Colonic mucosa (tissue), 4 donors: ENCODE data around the gene MAGEA6. TPM values are rescaled to one million over a fixed set of nuclear protein-coding genes. Genes with fewer than 3 reads are reported as not detected.
"Not testable (repeated sequence)": the region's sequence is repeated elsewhere in the genome, so short reads cannot be mapped to it uniquely, and the experiment has no call there.

Experiments
- DNase-seq: peaks from one replicate; pipeline ENCODE4 v3.0.0-alpha.2; 2020
- H3K27ac ChIP-seq: fragments of 200-600 bp; one replicate; pipeline ENCODE4 v1.8.0; 2021
- H3K27me3 ChIP-seq: fragments of 200-600 bp; one replicate; pipeline ENCODE4 v1.8.0; 2021
- H3K36me3 ChIP-seq: fragments of 200-600 bp; one replicate; pipeline ENCODE4 v1.8.0; 2021
- H3K4me1 ChIP-seq: fragments of 200-600 bp; one replicate; pipeline ENCODE4 v1.8.0; 2021; ENCODE audit warnings: mild to moderate bottlenecking
- H3K4me3 ChIP-seq: fragments of 200-600 bp; one replicate; pipeline ENCODE4 v1.8.0; 2021
- H3K9ac ChIP-seq, 2 donors: one replicate each; pipeline ENCODE4 v1.7.0; 2013; ENCODE audit warnings: control low read depth in 2 of 2, low read depth in 2 of 2, low read length in 2 of 2
- H3K9me3 ChIP-seq: fragments of 200-600 bp; one replicate; pipeline ENCODE4 v1.8.0; 2021
- CTCF ChIP-seq: fragments of 200-600 bp; IDR thresholded peaks from one replicate; pipeline ENCODE4 v1.8.0; 2022; ENCODE audit warnings: antibody characterized with exemption, mild to moderate bottlenecking
- intact Hi-C: fragments of 100-400 bp; cut with DNase I; formaldehyde crosslinking; loops from one replicate; pipeline ENCODE4 v1.14.1; 2022
- total RNA-seq, 2 donors: library from RNA; stranded (reverse); fragmentation: NEBNext Ultra II Directional in 1 of 2; extraction: Animal tissue kit (Norgen Biotek cat#: 25700) in 1 of 2; gene quantifications; one replicate each; pipeline ENCODE4 v1.2.1, GENCODE V29; 2021
- donor health status: healthy.
- donor health status: DM: no; HTN: no; CAD: no.
- donor health status: DM: no; HTN: no; CAD: no.

The MAGEA6 gene
- total RNA-seq, 2 donors from 2014 or later, result 0.32 TPM; not detected in 1

- Histone ChIP-seq H3K4me3 (no peak overlapping the region), H3K27ac (no peak overlapping the region), H3K9ac (no peak overlapping the region), H3K36me3 (no peaks in the 10 kb centered on the region), H3K4me1 (no peaks in the 10 kb centered on the region), H3K27me3 (no peaks in the 10 kb centered on the region), H3K9me3 (no peaks in the 10 kb centered on the region)
- intact Hi-C loops, result no loop called here
- TF ChIP-seq CTCF, result no peak
- DNase-seq, result no peak
These were observed 40.9 kb upstream of the MAGEA6 start for GRCh38 chrX:152810403-152810802.

GRCh38 chrX:152806035-152806434 lies 36.5 kb upstream of the MAGEA6 start:
- intact Hi-C loops, result no loop called here
- H3K27me3 ChIP-seq, result no peaks in the 10 kb centered on the region
- H3K4me1 ChIP-seq, result no peaks in the 10 kb centered on the region
- no peak for TF ChIP-seq CTCF
- no peaks in the 10 kb centered on the region for H3K9me3 ChIP-seq
- H3K4me3 ChIP-seq, result no peak overlapping the region
- H3K27ac ChIP-seq, result no peak overlapping the region
- no peak for DNase-seq
- H3K9ac ChIP-seq, result no peak overlapping the region
- H3K36me3 ChIP-seq, result no peaks in the 10 kb centered on the region

GRCh38 chrX:152798945-152799344 lies 29.5 kb upstream of the MAGEA6 start:
- no peak overlapping the region for H3K27ac ChIP-seq
- H3K9ac ChIP-seq, result no peak overlapping the region
- no peaks in the 10 kb centered on the region for H3K9me3 ChIP-seq
- DNase-seq, result no peak
- intact Hi-C loops, result no loop called here
- no peak overlapping the region for H3K4me3 ChIP-seq
- no peaks in the 10 kb centered on the region for H3K36me3 ChIP-seq
- H3K4me1 ChIP-seq, result no peaks in the 10 kb centered on the region
- H3K27me3 ChIP-seq, result no peaks in the 10 kb centered on the region
- no peak for TF ChIP-seq CTCF

- H3K27me3 ChIP-seq, intact Hi-C loops: not testable (repeated sequence)
These were observed 17.6 kb upstream of the MAGEA6 start for GRCh38 chrX:152787062-152787461.

GRCh38 chrX:152766562-152766961 lies 2.9 kb downstream of the MAGEA6 start:
- H3K36me3 ChIP-seq, H3K27me3 ChIP-seq, H3K9me3 ChIP-seq, intact Hi-C loops, H3K27ac ChIP-seq, H3K9ac ChIP-seq, H3K4me3 ChIP-seq, DNase-seq, H3K4me1 ChIP-seq: not testable (repeated sequence)

More at GRCh38 chrX:152787062-152787461, 17.6 kb upstream of the MAGEA6 start:
- not testable (repeated sequence) for H3K36me3 ChIP-seq, H3K27ac ChIP-seq, H3K9me3 ChIP-seq, DNase-seq, H3K4me1 ChIP-seq, H3K4me3 ChIP-seq, H3K9ac ChIP-seq

GRCh38 chrX:152761582-152761981 lies 7.9 kb downstream of the MAGEA6 start:
- intact Hi-C loops, H3K9me3 ChIP-seq, H3K27ac ChIP-seq, H3K36me3 ChIP-seq, H3K27me3 ChIP-seq, H3K9ac ChIP-seq, H3K4me3 ChIP-seq, DNase-seq, H3K4me1 ChIP-seq: not testable (repeated sequence)

- H3K9me3 ChIP-seq, H3K27me3 ChIP-seq, DNase-seq, H3K4me3 ChIP-seq, H3K4me1 ChIP-seq, H3K36me3 ChIP-seq, intact Hi-C loops, H3K9ac ChIP-seq, H3K27ac ChIP-seq: not testable (repeated sequence)
These were observed 9.9 kb downstream of the MAGEA6 start for GRCh38 chrX:152759544-152759943.

GRCh38 chrX:152758918-152759317 lies 10.6 kb downstream of the MAGEA6 start, which contains the start of gene CSAG3:
TSS of gene CSAG3 (plus strand) at chrX:152759218.
- H3K4me1 ChIP-seq, H3K4me3 ChIP-seq, intact Hi-C loops: not testable (repeated sequence)

GRCh38 chrX:152754871-152755270 lies 14.6 kb downstream of the MAGEA6 start:
- DNase-seq, H3K9me3 ChIP-seq, H3K4me1 ChIP-seq, H3K4me3 ChIP-seq, H3K9ac ChIP-seq, H3K36me3 ChIP-seq, intact Hi-C loops, H3K27ac ChIP-seq, H3K27me3 ChIP-seq: not testable (repeated sequence)

More at GRCh38 chrX:152758918-152759317, 10.6 kb downstream of the MAGEA6 start, which contains the start of gene CSAG3:
- not testable (repeated sequence) for H3K27ac ChIP-seq, H3K9me3 ChIP-seq, DNase-seq, H3K9ac ChIP-seq, H3K27me3 ChIP-seq, H3K36me3 ChIP-seq

GRCh38 chrX:152753686-152754650 lies 15.5 kb downstream of the MAGEA6 start, which contains the start of gene MAGEA2:
TSS of gene MAGEA2 (minus strand) at chrX:152753842. CDS start at chrX:152751363, 2,479 bp downstream.
- H3K4me3 ChIP-seq, H3K4me1 ChIP-seq, DNase-seq, H3K9ac ChIP-seq, H3K27ac ChIP-seq, H3K27me3 ChIP-seq, H3K9me3 ChIP-seq, intact Hi-C loops, H3K36me3 ChIP-seq: not testable (repeated sequence)
